ENCODE measurements around the gene TMEM127.

The TMEM127 gene

DNA sequence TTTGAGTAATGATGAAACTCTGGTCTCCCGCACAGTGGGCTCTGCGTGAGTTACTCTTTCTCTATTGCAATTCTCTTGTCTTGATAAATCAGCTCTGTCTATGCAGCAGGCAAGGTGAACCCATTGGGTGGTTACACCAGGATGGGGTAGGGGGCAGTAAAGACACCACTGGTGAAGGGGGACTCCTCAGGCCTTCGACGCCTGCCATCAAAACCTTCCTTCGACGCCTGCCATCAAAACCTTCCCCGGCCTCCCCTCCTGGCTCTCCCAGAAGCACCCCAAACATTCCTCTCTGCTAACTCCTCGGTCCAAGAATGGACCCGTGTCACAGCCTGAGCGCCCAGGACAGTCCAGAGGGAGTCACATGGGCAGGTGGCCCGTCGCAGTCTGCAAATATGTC lies 52.4 kb downstream of the TMEM127 start:
- TF ChIP-seq, protein P1, sequence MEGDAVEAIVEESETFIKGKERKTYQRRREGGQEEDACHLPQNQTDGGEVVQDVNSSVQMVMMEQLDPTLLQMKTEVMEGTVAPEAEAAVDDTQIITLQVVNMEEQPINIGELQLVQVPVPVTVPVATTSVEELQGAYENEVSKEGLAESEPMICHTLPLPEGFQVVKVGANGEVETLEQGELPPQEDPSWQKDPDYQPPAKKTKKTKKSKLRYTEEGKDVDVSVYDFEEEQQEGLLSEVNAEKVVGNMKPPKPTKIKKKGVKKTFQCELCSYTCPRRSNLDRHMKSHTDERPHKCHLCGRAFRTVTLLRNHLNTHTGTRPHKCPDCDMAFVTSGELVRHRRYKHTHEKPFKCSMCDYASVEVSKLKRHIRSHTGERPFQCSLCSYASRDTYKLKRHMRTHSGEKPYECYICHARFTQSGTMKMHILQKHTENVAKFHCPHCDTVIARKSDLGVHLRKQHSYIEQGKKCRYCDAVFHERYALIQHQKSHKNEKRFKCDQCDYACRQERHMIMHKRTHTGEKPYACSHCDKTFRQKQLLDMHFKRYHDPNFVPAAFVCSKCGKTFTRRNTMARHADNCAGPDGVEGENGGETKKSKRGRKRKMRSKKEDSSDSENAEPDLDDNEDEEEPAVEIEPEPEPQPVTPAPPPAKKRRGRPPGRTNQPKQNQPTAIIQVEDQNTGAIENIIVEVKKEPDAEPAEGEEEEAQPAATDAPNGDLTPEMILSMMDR (IDR thresholded peaks at IDR 0.05; ENCODE audit: control extremely low read depth, extremely low read depth, low read depth, missing control alignments) = no peak
- CTCF ChIA-PET = interaction anchor here (0.8 to 1.6 kb wide), 2 partner anchors 11 to 47 kb away, joined by 3 to 5 read pairs; no protein-coding TSS in a partner anchor
- POLR2A ChIA-PET = no interaction called here
- no peak for DNase-seq (ENCODE audit: extremely low spot score)

DNA sequence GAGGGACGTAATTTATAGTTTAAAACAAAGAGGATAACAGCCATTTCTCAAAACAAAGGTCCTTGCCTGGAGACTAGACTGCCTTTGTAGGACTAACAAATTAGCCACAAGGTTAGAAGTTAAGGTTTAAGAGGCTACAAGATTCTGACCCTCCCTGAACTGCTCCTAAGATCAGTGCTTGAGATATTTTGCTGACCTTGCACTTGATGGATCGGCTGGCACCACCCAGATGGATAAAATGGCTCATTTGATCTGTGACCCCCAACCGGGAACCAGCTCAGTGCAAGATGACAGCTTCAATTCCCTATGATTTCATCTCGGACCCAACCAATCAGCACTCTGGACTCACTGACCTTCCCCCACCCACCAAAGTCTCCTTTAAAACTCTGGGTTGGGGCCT lies 53.5 kb downstream of the TMEM127 start:
- TF ChIP-seq, protein P1 (IDR thresholded peaks at IDR 0.05; ENCODE audit: control extremely low read depth, extremely low read depth, low read depth, missing control alignments) = no peak
- ChIA-PET CTCF (no interaction called here), POLR2A (interaction anchor here (0.6 kb wide), 1 partner anchor 335 kb away, joined by 3 read pairs; no protein-coding TSS in a partner anchor)
- no peak for DNase-seq (ENCODE audit: extremely low spot score)

DNA sequence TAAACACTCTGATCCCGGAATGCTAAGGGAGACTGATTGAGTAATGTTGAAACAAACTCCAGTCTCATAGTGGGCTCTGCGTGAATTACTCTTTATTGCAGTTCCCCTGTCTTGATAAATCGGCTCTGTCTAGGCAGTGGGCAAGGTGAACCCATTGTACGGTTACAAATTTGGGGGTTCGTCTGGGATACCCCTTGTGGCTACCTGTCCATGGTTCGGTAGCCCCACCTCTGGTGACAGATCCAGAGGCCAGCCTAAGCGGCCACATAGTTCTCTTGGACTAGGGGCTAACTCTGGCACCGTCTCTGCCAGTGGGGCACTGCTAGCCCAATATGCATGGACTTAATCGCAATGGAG lies 56.1 kb downstream of the TMEM127 start:
- no peak for DNase-seq (ENCODE audit: extremely low spot score)
- CTCF ChIA-PET = interaction anchor here (1.2 to 3.3 kb wide), 5 partner anchors 13 to 70 kb away, joined by 3 to 19 read pairs (median 11); partner anchors contain the start of gene ASTL
- TF ChIP-seq, protein P1 (IDR thresholded peaks at IDR 0.05; ENCODE audit: control extremely low read depth, extremely low read depth, low read depth, missing control alignments) = no peak
- POLR2A ChIA-PET = interaction anchor here (2.0 to 2.4 kb wide), 2 partner anchors 35 to 65 kb away, joined by 8 to 10 read pairs; partner anchors contain the start of gene DUSP2

DNA sequence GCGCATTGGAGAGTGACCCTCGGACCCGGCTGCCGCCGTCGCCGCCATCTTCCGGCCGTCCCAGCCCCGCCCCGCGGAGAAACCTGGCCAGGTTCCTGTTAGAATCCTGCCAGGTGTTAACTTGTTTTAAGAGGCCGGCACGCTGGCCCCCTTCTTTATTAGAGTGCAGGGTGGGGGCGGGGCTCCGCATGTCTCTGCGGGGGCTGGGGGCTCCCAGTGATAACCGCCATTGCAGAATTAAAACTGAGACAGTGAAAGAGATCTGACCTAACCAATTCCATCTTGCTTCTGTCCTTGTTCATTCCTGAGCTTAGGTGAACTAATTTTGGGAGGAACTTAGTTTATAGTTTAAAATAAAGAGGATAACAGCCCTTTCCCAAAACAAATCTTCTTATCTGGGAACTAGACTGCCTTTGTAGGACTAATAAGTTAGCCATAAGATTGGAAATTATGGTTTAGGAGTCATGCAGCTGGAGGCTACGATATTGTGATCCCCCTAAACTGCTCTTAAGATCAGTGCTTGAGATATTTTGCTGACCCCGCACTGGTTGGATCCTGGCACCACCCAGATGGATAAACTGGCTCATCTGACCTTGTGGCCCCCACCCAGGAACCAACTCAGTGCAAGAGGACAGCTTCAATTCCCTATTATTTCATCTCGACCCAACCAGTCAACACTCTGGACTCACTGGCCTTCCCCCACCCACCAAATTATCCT lies 56.6 kb downstream of the TMEM127 start:
- TF ChIP-seq, protein P1 (IDR thresholded peaks at IDR 0.05; ENCODE audit: control extremely low read depth, extremely low read depth, low read depth, missing control alignments) = no peak
- DNase-seq (ENCODE audit: extremely low spot score) = no peak
- POLR2A ChIA-PET = interaction anchor here (0.6 to 2.4 kb wide), 7 partner anchors 25 to 254 kb away, joined by 3 to 10 read pairs (median 7); partner anchors contain the start of genes ASTL and DUSP2
- CTCF ChIA-PET = interaction anchor here (1.0 to 3.3 kb wide), 15 partner anchors 8 to 70 kb away, joined by 3 to 19 read pairs (median 4); partner anchors contain the start of gene ASTL

DNA sequence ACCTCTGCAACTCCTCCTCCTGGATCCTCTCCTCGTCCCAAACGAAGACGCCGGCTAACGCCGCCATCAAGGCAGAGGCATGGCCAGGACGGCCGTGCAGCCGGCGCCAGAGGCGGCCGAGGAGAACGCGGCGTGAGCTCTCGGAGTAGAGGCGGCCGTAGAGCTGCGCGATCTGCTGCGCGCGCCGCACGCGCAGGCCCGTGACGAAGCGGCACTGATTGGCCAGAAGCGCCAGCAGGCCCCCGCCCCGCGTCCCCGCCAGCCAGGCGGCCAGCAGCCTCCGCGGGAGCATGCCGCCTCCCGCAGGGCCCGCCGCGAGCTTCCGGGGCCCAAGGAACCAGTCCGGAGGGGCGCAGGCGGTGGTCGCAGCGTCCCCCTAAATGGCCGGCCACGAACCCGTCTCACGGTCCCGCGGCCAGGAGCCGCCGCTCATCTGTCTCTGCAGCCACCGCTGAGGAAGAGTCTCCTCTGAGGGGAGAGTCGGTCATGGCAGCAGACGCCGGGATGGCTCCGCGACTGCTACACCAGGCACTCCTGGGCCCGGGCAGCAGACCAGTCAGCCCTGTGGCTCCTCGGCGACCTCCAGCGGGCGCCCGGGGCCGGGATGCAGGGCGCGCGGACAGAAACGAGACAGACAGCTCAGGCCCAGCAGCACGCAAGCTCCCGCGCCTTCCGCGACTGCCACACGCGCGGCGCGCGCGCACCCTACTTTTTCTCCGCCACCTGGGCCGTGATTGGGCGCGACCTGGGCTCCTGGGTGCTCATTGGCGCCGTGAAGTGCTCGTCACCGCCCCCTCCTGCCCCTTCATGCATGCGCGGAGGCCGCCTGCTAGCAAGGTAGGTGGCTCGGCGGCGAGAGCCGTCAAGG lies 57.4 kb downstream of the TMEM127 start, which contains the start of gene STARD7:
Gene STARD7 (minus strand): TSS at position 685 of the 868 bp plus-strand sequence. CDS start 393 bp downstream, at position 292.
- ChIA-PET POLR2A (interaction anchor here (0.6 to 2.4 kb wide), 10 partner anchors 9 to 255 kb away, joined by 3 to 10 read pairs (median 4); partner anchors contain the start of genes ASTL and DUSP2), CTCF (interaction anchor here (0.9 to 3.3 kb wide), 19 partner anchors 8 to 301 kb away, joined by 3 to 19 read pairs (median 3); partner anchors contain the start of gene ASTL)
- peak; percentile 98 for DNase-seq (ENCODE audit: extremely low spot score)
- TF ChIP-seq, protein P1 (IDR thresholded peaks at IDR 0.05; ENCODE audit: control extremely low read depth, extremely low read depth, low read depth, missing control alignments) = no peak

DNA sequence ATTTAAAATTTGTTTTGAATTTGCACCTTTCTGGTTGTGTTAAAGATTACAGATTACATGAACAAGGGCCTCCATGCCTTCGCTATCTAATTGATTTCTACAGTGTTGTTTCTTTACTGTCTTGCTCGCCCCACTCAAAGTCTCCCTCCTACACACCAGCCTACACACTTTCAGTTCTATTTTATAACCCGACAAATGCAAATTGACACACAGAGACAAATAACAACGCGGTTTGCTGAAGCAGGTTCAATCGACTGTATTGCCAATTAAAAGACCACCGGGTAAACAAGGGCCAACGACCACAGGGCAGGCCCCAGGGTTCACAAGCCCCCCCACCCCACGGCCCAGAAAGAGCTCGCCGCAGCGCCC lies 58.0 kb downstream of the TMEM127 start:
- DNase-seq (ENCODE audit: extremely low spot score) = peak; percentile 48
- CTCF ChIA-PET = interaction anchor here (0.9 to 2.7 kb wide), 12 partner anchors 8 to 301 kb away, joined by 3 to 19 read pairs (median 4); partner anchors contain the start of gene ASTL
- POLR2A ChIA-PET = interaction anchor here (0.9 to 2.4 kb wide), 9 partner anchors 8 to 69 kb away, joined by 3 to 10 read pairs (median 5); partner anchors contain the start of genes ASTL and DUSP2
- TF ChIP-seq, protein P1 (IDR thresholded peaks at IDR 0.05; ENCODE audit: control extremely low read depth, extremely low read depth, low read depth, missing control alignments) = no peak
